Transverse colon (tissue), 4 donors: ENCODE measurements around the gene GLRX. TPM values are rescaled to one million over a fixed set of nuclear protein-coding genes. Genes with fewer than 3 reads are reported as not detected.

Experiments used
- DNase-seq: peaks from one replicate; pipeline ENCODE4 v3.0.0-alpha.2; 2019
- H3K27ac ChIP-seq, 4 donors: fragments of 200-600 bp; sonication (generic); 2 replicates each; pipeline ENCODE4 v1.5.1; 2016 to 2018; ENCODE audit warnings: inconsistent platforms in 4 of 4
- H3K27me3 ChIP-seq: fragments of 200-600 bp; sonication (generic); 2 replicates; pipeline ENCODE4 v1.5.1; 2017; ENCODE audit warnings: inconsistent platforms
- H3K36me3 ChIP-seq, 4 donors: fragments of 200-600 bp; sonication (generic); 2 replicates each; pipeline ENCODE4 v1.5.1; 2017 to 2019; ENCODE audit warnings: inconsistent platforms in 4 of 4
- H3K4me1 ChIP-seq, 4 donors: fragments of 200-600 bp; sonication (generic); 2 replicates each; pipeline ENCODE4 v1.5.1; 2017 to 2020; ENCODE audit warnings: inconsistent platforms in 4 of 4
- H3K4me3 ChIP-seq, 4 donors: fragments of 200-600 bp; sonication (generic); 1 replicate in 1 of 4; 2 replicates in 3 of 4; pipeline versions ENCODE4 v1.5.1 to v1.6.1; 2017 to 2019; ENCODE audit warnings: inconsistent platforms in 4 of 4
- H3K9me3 ChIP-seq, 2 donors: fragments of 200-600 bp; sonication (generic); 2 replicates each; pipeline ENCODE4 v1.5.1; 2017 to 2019; ENCODE audit warnings: inconsistent platforms in 2 of 2
- CTCF ChIP-seq, 5 experiments: fragments of 200-600 bp in 3 of 5; fragments of 450-650 bp in 2 of 5; sonication (generic) in 3 of 5; IDR thresholded peaks; 1 replicate in 2 of 5; 2 replicates in 3 of 5; pipeline ENCODE4 v1.5.1; 2016 to 2017; ENCODE audit warnings: antibody characterized with exemption in 5 of 5, inconsistent platforms in 3 of 5, mild to moderate bottlenecking in 2 of 5, moderate library complexity in 1 of 5
- EP300 ChIP-seq: sonication (generic); formaldehyde crosslinking; IDR thresholded peaks from one replicate; pipeline ENCODE4 v1.6.1; 2017; ENCODE audit warnings: antibody characterized with exemption, low read depth
- POLR2A ChIP-seq: fragments of 450-650 bp; IDR thresholded peaks from one replicate; pipeline ENCODE4 v1.6.1; 2016; ENCODE audit warnings: antibody characterized with exemption, mild to moderate bottlenecking, moderate library complexity
- POLR2AphosphoS5 ChIP-seq, 3 donors: sonication (generic); formaldehyde crosslinking; IDR thresholded peaks; one replicate each; pipeline ENCODE4 v1.6.1; 2016; ENCODE audit warnings: antibody characterized with exemption in 3 of 3
- WGBS, 2 donors: methylation state at CpG; one replicate each; pipeline ENCODE4 v1.1.5; 2018; ENCODE audit warnings: low coverage in 1 of 2; 5-methylcytosine and 5-hydroxymethylcytosine counted together
- in situ Hi-C, 4 donors: fragments of 200-750 bp; cut with MboI; loops; one replicate each; pipeline versions ENCODE4 v1.15.0 to v1.15.1; 2017; ENCODE audit warnings: low sequenced_read_pairs in 3 of 4, low pct_ligation_motif_present in 1 of 4, low pct_unique_long_range_greater_than_20kb in 1 of 4
- intact Hi-C: fragments of 100-400 bp; cut with DNase I; formaldehyde crosslinking; loops from one replicate; pipeline ENCODE4 v1.15.1; 2023; ENCODE audit warnings: low total_unique reads
- total RNA-seq, 4 donors: library from RNA; depleted of rRNA; stranded (reverse); fragments of >200 nt; gene quantifications; one replicate each; pipeline ENCODE4 v1.1.0, GENCODE V29; 2016

The GLRX gene
- total RNA-seq, 4 donors from 2014 or later: 50.5 to 112 (median 64.4) TPM

DNA sequence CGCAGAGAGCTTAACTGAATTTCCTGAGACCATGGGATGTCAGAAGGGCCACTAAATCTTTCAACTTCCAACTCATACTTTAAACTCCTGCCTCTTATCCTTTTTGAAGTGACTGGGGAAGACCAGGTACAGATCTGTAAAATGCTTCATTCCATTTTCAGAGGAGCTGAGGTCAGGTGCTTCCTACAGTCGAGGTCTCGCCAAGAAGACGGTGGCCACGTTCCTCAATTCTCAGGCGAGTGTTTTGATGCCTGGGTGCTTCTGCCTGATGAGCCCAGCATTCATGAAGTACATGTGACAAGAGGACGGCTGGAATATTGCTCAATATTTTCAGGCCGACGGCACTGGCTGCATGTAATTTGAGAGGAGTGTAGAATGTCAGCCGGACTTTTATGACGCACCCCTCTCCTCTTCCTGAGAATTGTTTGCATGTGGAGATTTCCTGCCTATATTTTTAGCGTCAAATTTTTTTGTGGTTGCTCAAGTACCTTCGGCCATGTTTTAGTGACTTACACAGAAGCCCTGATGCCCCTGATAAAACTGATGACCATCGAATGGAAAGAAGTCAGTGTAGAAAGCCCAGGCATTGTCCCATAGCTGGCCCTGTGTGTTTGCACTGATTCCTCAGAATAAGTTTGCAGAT is 38.8 kb upstream of the GLRX start:
- Histone ChIP-seq H3K9me3 (no peaks in the 10 kb centered on the region), H3K4me1 (peaks cover 9 to 53% (median 23%) of the 10 kb centered on the region in 4 donors), H3K27ac (peak overlapping the region; percentile 47 to 56 (median 52)), H3K4me3 (no peak overlapping the region), H3K36me3 (no peaks in the 10 kb centered on the region), H3K27me3 (no peaks in the 10 kb centered on the region)
- in situ Hi-C loops: loop anchor here (10.0 to 25.0 kb wide), 5 partner anchors 101 to 743 kb away; partner anchors contain the start of gene ELL2 (in 2 of the 4)
- intact Hi-C loops: loop anchor here (10.0 kb wide), 1 partner anchor 733 kb away; no protein-coding TSS in a partner anchor
- WGBS, 2 donors: 52% methylated on average over 14 of the region's 14 CpGs; no CpG with 5 or more reads in 1 of the 2 donors
- peak; percentile 53 for DNase-seq
- TF ChIP-seq POLR2AphosphoS5 (IDR thresholded peaks at IDR 0.05) (peak; percentile 11 to 64 (median 39)), POLR2A (no peak)

DNA sequence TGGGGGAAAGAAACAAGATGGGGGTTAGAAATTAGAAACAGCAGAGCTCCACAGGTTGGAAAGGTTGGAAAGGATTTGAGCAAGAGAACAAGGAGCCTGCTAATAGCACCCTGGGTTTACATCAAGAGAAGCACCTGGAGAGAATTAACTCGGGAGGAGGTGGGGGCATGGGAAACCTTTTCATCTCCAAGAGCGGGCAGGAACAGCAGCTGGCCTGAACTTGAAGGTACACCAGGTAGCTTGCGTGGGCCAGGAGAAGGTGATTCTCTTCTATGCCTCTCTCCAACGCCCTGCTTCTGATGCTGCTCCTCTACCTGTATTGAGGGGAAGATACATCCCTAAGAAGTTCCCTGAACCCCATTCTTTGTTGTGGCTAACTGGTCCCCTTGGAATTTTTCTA is 37.1 kb upstream of the GLRX start:
- 84 to 87% methylated on average over 4 of the region's 4 CpGs for WGBS, 2 donors
- H3K36me3 ChIP-seq: no peaks in the 10 kb centered on the region
- H3K27me3 ChIP-seq: no peaks in the 10 kb centered on the region
- no peaks in the 10 kb centered on the region for H3K9me3 ChIP-seq
- H3K4me3 ChIP-seq: no peak overlapping the region
- intact Hi-C loops (loop anchor here (5.0 to 10.0 kb wide), 3 partner anchors 478 to 755 kb away; no protein-coding TSS in a partner anchor), in situ Hi-C loops (loop anchor here (5.0 to 25.0 kb wide), 7 partner anchors 103 to 745 kb away; partner anchors contain the start of gene ELL2 (in 2 of the 4))
- TF ChIP-seq EP300: no peak
- TF ChIP-seq POLR2AphosphoS5 (IDR thresholded peaks at IDR 0.05): no peak
- no peak for TF ChIP-seq POLR2A
- no peak for TF ChIP-seq CTCF (IDR thresholded peaks at IDR 0.05)
- H3K4me1 ChIP-seq: peaks cover 9 to 38% (median 20%) of the 10 kb centered on the region in 4 donors
- DNase-seq: no peak
- H3K27ac ChIP-seq: peak overlapping the region; percentile 66 to 79 (median 71)

DNA sequence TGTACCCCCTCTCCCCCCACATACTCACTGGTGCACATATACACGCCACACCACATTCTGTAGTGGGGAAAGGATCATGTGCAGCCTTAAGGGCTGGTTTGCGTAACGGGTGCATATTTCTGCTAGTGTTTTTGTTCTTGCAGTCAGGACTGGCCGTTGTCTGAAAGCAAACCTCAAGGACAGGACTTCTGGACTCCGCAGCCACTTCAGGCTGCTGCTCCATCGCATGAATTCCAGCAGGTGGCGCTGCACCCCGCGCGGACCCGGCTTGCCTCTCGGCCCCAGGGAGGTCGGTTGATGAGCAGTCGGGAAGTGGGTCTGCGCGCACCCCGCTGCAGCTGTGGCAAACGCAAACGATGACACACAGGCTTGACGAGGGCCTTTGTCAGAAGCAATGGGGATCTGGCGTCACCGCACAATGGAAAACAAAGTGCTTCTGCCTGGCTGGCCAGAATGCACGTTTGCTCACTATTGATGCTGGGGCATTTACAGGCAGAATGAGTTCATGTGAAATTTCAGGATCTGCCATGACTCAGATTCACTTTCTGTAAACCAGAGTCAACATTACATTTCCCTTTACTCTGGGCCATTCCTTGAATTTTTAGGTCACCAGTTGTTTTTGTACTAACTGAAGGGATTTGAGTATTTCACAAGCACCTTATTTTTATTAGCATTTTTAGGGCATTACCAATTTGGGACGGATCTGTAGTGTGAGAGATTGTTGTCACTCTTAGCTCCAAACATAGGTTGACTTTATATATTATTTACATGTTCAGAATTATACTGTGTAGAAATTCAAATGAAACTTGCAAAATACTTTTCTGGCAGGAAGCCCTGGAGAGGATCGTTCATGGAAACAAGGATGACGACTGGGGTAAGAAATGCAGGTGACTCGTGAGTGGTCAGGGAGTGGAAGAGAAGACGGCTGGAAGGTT is 36.4 kb upstream of the GLRX start:
- DNase-seq: peak; percentile 89
- Histone ChIP-seq H3K9me3 (no peaks in the 10 kb centered on the region), H3K4me3 (peak overlapping the region in 2 of 4 donors; percentile 17), H3K4me1 (peaks cover 9 to 33% (median 18%) of the 10 kb centered on the region in 4 donors), H3K27ac (peak overlapping the region; percentile 66 to 79 (median 71)), H3K27me3 (no peaks in the 10 kb centered on the region), H3K36me3 (no peaks in the 10 kb centered on the region)
- in situ Hi-C loops: loop anchor here (5.0 to 25.0 kb wide), 6 partner anchors 103 to 746 kb away; partner anchors contain the start of gene ELL2 (in 2 of the 4)
- WGBS, 2 donors: 12 to 36% methylated on average over 6 to 28 of the region's 28 CpGs
- intact Hi-C loops: loop anchor here (5.0 to 10.0 kb wide), 2 partner anchors 478 to 756 kb away; no protein-coding TSS in a partner anchor
- TF ChIP-seq EP300 (peak; percentile 73), POLR2AphosphoS5 (IDR thresholded peaks at IDR 0.05) (peak in 2 of 3 donors; percentile 53 to 55), CTCF (IDR thresholded peaks at IDR 0.05) (peak; percentile 98 to 99 (median 98)), POLR2A (no peak)

DNA sequence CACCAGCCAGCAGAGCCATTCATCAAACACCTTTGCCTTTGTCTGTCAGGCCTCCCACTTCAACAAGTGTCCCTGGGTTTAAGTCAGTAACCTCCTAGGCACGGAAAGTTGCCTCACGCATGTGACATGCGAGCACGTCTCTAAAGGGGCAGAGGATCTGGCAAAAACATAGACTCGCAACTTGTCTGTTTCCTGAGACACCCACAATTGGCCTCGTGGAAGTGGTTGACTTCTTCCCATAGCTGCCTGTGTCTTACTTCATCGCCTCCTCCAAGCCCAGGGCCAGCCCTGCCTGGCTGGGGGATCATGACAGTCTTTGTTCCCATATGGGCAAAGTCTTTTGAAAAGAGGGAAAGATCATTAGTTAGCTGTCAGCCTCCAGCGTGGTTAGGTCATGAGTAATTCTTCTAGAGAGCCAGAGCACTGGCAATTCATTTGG is 35.5 kb upstream of the GLRX start:
- Histone ChIP-seq H3K4me1 (peaks cover 9 to 26% (median 17%) of the 10 kb centered on the region in 4 donors), H3K27me3 (no peaks in the 10 kb centered on the region), H3K9me3 (no peaks in the 10 kb centered on the region), H3K4me3 (no peak overlapping the region), H3K27ac (peak overlapping the region; percentile 66 to 79 (median 71)), H3K36me3 (no peaks in the 10 kb centered on the region)
- in situ Hi-C loops (loop anchor here (5.0 to 25.0 kb wide), 6 partner anchors 104 to 747 kb away; partner anchors contain the start of gene ELL2 (in 2 of the 4)), intact Hi-C loops (loop anchor here (5.0 to 10.0 kb wide), 2 partner anchors 479 to 757 kb away; no protein-coding TSS in a partner anchor)
- no peak for TF ChIP-seq EP300
- peak in 1 of 3 donors; percentile 28 for TF ChIP-seq POLR2AphosphoS5 (IDR thresholded peaks at IDR 0.05)
- WGBS, 2 donors: 72 to 80% methylated on average over 7 to 8 of the region's 8 CpGs
- DNase-seq: no peak
